Measurements from ENCODE around the gene WDHD1.

GRCh38 chr14:54893151-54893760, 133.6 kb downstream of the WDHD1 start:
- TF ChIP-seq CTCF (IDR thresholded peaks at IDR 0.05; ENCODE audit: insufficient read depth, low read length, poor library complexity, severe bottlenecking) (peak; percentile 60), EZH2phosphoT487 (conservative IDR thresholded peaks at IDR 0.05; ENCODE audit: low read length) (no peak)

Data from SU-DHL-6 (cell line).